ENCODE results near the gene MAOA.

GRCh38 chrX:43753637-43754036, 97.5 kb downstream of the MAOA start:
- TF ChIP-seq POLR2A (IDR thresholded peaks at IDR 0.05), result no peak
- TF ChIP-seq, protein P1, sequence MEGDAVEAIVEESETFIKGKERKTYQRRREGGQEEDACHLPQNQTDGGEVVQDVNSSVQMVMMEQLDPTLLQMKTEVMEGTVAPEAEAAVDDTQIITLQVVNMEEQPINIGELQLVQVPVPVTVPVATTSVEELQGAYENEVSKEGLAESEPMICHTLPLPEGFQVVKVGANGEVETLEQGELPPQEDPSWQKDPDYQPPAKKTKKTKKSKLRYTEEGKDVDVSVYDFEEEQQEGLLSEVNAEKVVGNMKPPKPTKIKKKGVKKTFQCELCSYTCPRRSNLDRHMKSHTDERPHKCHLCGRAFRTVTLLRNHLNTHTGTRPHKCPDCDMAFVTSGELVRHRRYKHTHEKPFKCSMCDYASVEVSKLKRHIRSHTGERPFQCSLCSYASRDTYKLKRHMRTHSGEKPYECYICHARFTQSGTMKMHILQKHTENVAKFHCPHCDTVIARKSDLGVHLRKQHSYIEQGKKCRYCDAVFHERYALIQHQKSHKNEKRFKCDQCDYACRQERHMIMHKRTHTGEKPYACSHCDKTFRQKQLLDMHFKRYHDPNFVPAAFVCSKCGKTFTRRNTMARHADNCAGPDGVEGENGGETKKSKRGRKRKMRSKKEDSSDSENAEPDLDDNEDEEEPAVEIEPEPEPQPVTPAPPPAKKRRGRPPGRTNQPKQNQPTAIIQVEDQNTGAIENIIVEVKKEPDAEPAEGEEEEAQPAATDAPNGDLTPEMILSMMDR (IDR thresholded peaks at IDR 0.05 in 8 of 11, conservative IDR thresholded peaks at IDR 0.05 in 3 of 11), result no peak
